Astrocyte of the hippocampus (primary cell): Measurements from ENCODE around the gene IVD.

Source experiments
- DNase-seq: peaks from one replicate; pipeline ENCODE4 v3.0.0; 2011; ENCODE audit warnings: low read depth, low spot score

IVD gene

GRCh38 chr15:40458495-40459371 lies 53.1 kb downstream of the IVD start:
- no peak for DNase-seq

- DNase-seq: no peak
These were observed 53.9 kb downstream of the IVD start for GRCh38 chr15:40459391-40460015.

- no peak for DNase-seq
These were observed 54.8 kb downstream of the IVD start for GRCh38 chr15:40460404-40460803.

GRCh38 chr15:40461958-40462357 lies 56.4 kb downstream of the IVD start:
- DNase-seq: no peak

- no peak for DNase-seq
These were observed 57.7 kb downstream of the IVD start for GRCh38 chr15:40463279-40463678.

- no peak for DNase-seq
These were observed 58.4 kb downstream of the IVD start for GRCh38 chr15:40463886-40464545.

GRCh38 chr15:40464595-40465185 lies 59.1 kb downstream of the IVD start:
- no peak for DNase-seq

GRCh38 chr15:40465939-40466338 lies 60.3 kb downstream of the IVD start:
- DNase-seq: no peak

GRCh38 chr15:40466426-40467260 lies 61.0 kb downstream of the IVD start:
- no peak for DNase-seq

- DNase-seq: no peak
These were observed 61.6 kb downstream of the IVD start for GRCh38 chr15:40467261-40467615.

- no peak for DNase-seq
These were observed 63.3 kb downstream of the IVD start for GRCh38 chr15:40468898-40469331.

GRCh38 chr15:40469776-40470390 lies 64.3 kb downstream of the IVD start:
- DNase-seq: no peak

- DNase-seq: peak; percentile 74
These were observed 65.0 kb downstream of the IVD start, which contains the start of gene CHST14 for GRCh38 chr15:40470423-40471104. Gene CHST14, plus strand, starts transcription at chr15:40470984. Its CDS starts 230 bp downstream, at chr15:40471214.
